OCI-LY7 (cell line): ENCODE data around the gene FGD4. TPM values are rescaled to one million over a fixed set of nuclear protein-coding genes. Genes with fewer than 3 reads are reported as not detected.

ENCODE experiments used
- BruUV-seq: library from RNA; stranded (reverse); fragments of 400-500 nt; replicated peaks from 2 replicates; lab custom pipeline; 2021; lab: Mats Ljungman, UMichigan
- CTCF ChIA-PET: fragments of 300-600 bp; sonication (Branson Sonifier 250); formaldehyde crosslinking; loops from one replicate; lab custom pipeline; 2022; ENCODE audit warnings: antibody characterized with exemption; ENCODE audit not compliant: unreplicated experiment; lab: Charles Lee
- POLR2A ChIA-PET: fragments of 300-600 bp; sonication (Branson Sonifier 250); formaldehyde crosslinking; loops from one replicate; lab custom pipeline; 2022; ENCODE audit warnings: antibody characterized with exemption; lab: Charles Lee
- DNase-seq: peaks from one replicate; pipeline ENCODE4 v3.0.0-alpha.2; 2015; ENCODE audit warnings: low spot score
- H2AFZ ChIP-seq: fragments of 200-600 bp; sonication (generic), shearing (Covaris generic); 2 replicates; pipeline ENCODE4 v1.6.1; 2014; ENCODE audit warnings: mild to moderate bottlenecking, antibody characterized with exemption, low read length, moderate library complexity
- H3K27ac ChIP-seq: fragments of 200-600 bp; sonication (generic); 2 replicates; pipeline ENCODE4 v1.5.1; 2014; ENCODE audit warnings: mixed run types, low read depth, mild to moderate bottlenecking, moderate library complexity, low read length, inconsistent platforms; ENCODE audit not compliant: poor library complexity, severe bottlenecking
- H3K36me3 ChIP-seq: fragments of 200-600 bp; sonication (generic); 2 replicates; pipeline ENCODE4 v1.6.1; 2014; ENCODE audit warnings: mild to moderate bottlenecking, antibody characterized with exemption, low read length, moderate library complexity, mixed read lengths; ENCODE audit not compliant: insufficient read depth
- H3K4me1 ChIP-seq: fragments of 200-600 bp; sonication (generic); 2 replicates; pipeline ENCODE4 v1.5.1; 2014; ENCODE audit warnings: mild to moderate bottlenecking, low read length; ENCODE audit not compliant: insufficient read depth, poor library complexity, severe bottlenecking
- H3K4me2 ChIP-seq: fragments of 200-600 bp; sonication (generic); 2 replicates; pipeline ENCODE4 v1.6.1; 2014; ENCODE audit warnings: mild to moderate bottlenecking, low read length
- H3K4me3 ChIP-seq: fragments of 200-600 bp; sonication (generic); 2 replicates; pipeline ENCODE4 v1.5.1; 2014; ENCODE audit warnings: mild to moderate bottlenecking, low read depth, low read length; ENCODE audit not compliant: poor library complexity, severe bottlenecking
- H3K79me2 ChIP-seq: fragments of 200-600 bp; sonication (generic); 2 replicates; pipeline ENCODE4 v1.6.1; 2016; ENCODE audit warnings: low read depth, mild to moderate bottlenecking, low read length, moderate library complexity, mixed read lengths; ENCODE audit not compliant: insufficient read depth
- H3K9me2 ChIP-seq: fragments of 200-600 bp; sonication (generic); 2 replicates; pipeline ENCODE4 v1.6.1; 2016; ENCODE audit warnings: mild to moderate bottlenecking, low read length, mixed read lengths; ENCODE audit not compliant: insufficient read depth
- H3K9me3 ChIP-seq: fragments of 200-600 bp; sonication (generic); 2 replicates; pipeline ENCODE4 v1.6.1; 2014; ENCODE audit warnings: mild to moderate bottlenecking, mixed run types, low read length, mixed read lengths
- H4K20me1 ChIP-seq: fragments of 200-600 bp; sonication (generic); 2 replicates; pipeline ENCODE4 v1.6.1; 2014; ENCODE audit warnings: mild to moderate bottlenecking, antibody characterized with exemption, low read length, moderate library complexity, mixed read lengths; ENCODE audit not compliant: insufficient read depth
- CTCF ChIP-seq: fragments of 200-600 bp; sonication (generic); conservative IDR thresholded peaks from 2 replicates; pipeline ENCODE4 v1.5.1; 2014; ENCODE audit warnings: mild to moderate bottlenecking, antibody characterized with exemption, low read length, moderate library complexity, mixed read lengths
- EZH2phosphoT487 ChIP-seq: fragments of 200-600 bp; sonication (generic); IDR thresholded peaks from 2 replicates; pipeline ENCODE4 v1.6.1; 2018; ENCODE audit warnings: low read depth, borderline replicate concordance, mild to moderate bottlenecking, mixed run types, antibody characterized with exemption, low read length, moderate library complexity, mixed read lengths
- intact Hi-C: fragments of 100-400 bp; cut with micrococcal nuclease; formaldehyde crosslinking; loops from one replicate; pipeline ENCODE4 v1.10.0; 2022; ENCODE audit not compliant: unreplicated experiment
- total RNA-seq, 2 experiments: library from RNA; depleted of rRNA in 1 of 2; stranded (reverse); fragments of >200 nt in 1 of 2; shearing (Covaris generic) in 1 of 2; gene quantifications; 2 replicates each; pipeline ENCODE4 v1.2.3, GENCODE V29; 2014 to 2022

The FGD4 gene
- total RNA-seq, 2 experiments from 2014 or later, result 14.9 to 19.3 TPM

- CTCF ChIA-PET, result interaction anchor here (0.8 kb wide), 1 partner anchor 10 kb away, joined by 3 read pairs; no protein-coding TSS in a partner anchor
- Histone ChIP-seq H2AFZ (no peak overlapping the region), H3K79me2 (no peaks in the 10 kb centered on the region), H3K4me2 (no peak overlapping the region), H3K4me1 (peaks cover 6% of the 10 kb centered on the region), H3K27ac (no peak overlapping the region), H4K20me1 (no peaks in the 10 kb centered on the region), H3K9me3 (no peaks in the 10 kb centered on the region), H3K36me3 (no peaks in the 10 kb centered on the region), H3K9me2 (no peaks in the 10 kb centered on the region), H3K4me3 (no peak overlapping the region)
- TF ChIP-seq EZH2phosphoT487 (no peak), CTCF (no peak)
- intact Hi-C loops, result no loop called here
- POLR2A ChIA-PET, result interaction anchor here (0.9 kb wide), 1 partner anchor 178 kb away, joined by 3 read pairs; no protein-coding TSS in a partner anchor
- no TSS peak for BruUV-seq
- DNase-seq, result no peak
Observed at GRCh38 chr12:32661706-32662105, 262.3 kb downstream of the FGD4 start.

GRCh38 chr12:32662665-32663064, 263.3 kb downstream of the FGD4 start:
- Histone ChIP-seq H3K27ac (no peak overlapping the region), H3K79me2 (no peaks in the 10 kb centered on the region), H3K9me2 (no peaks in the 10 kb centered on the region), H3K4me1 (peaks cover 6% of the 10 kb centered on the region), H3K4me3 (no peak overlapping the region), H2AFZ (0 out of 2 replicates have a peak overlapping the region, but pooled peaks have one; percentile 9), H3K9me3 (no peaks in the 10 kb centered on the region), H4K20me1 (no peaks in the 10 kb centered on the region), H3K36me3 (no peaks in the 10 kb centered on the region), H3K4me2 (no peak overlapping the region)
- intact Hi-C loops, result no loop called here
- TF ChIP-seq EZH2phosphoT487 (no peak), CTCF (no peak)
- ChIA-PET POLR2A (interaction anchor here (0.7 to 0.9 kb wide), 3 partner anchors 10 to 174 kb away, joined by 3 to 4 read pairs (median 3); no protein-coding TSS in a partner anchor), CTCF (interaction anchor here (1.0 kb wide), 1 partner anchor 10 kb away, joined by 5 read pairs; no protein-coding TSS in a partner anchor)
- DNase-seq, result no peak
- BruUV-seq, result no TSS peak

- BruUV-seq, result no TSS peak
- Histone ChIP-seq H3K4me2 (no peak overlapping the region), H3K36me3 (no peaks in the 10 kb centered on the region), H3K9me2 (no peaks in the 10 kb centered on the region), H3K79me2 (no peaks in the 10 kb centered on the region), H3K9me3 (peaks cover 4% of the 10 kb centered on the region; the same call in 1 of the 2 replicates), H3K4me1 (no peaks in the 10 kb centered on the region), H2AFZ (no peak overlapping the region), H3K27ac (no peak overlapping the region), H3K4me3 (no peak overlapping the region), H4K20me1 (no peaks in the 10 kb centered on the region)
- intact Hi-C loops, result no loop called here
- no peak for DNase-seq
- TF ChIP-seq EZH2phosphoT487 (no peak), CTCF (no peak)
- CTCF ChIA-PET, result no interaction called here
- POLR2A ChIA-PET, result interaction anchor here (0.5 kb wide), 1 partner anchor 262 kb away, joined by 3 read pairs; no protein-coding TSS in a partner anchor
Observed at GRCh38 chr12:32666018-32666417, 266.7 kb downstream of the FGD4 start.
